Effector memory CD4-positive, alpha-beta T cell (primary cell): ENCODE results near the gene TBC1D9.
"Not testable (repeated sequence)": the region's sequence is repeated elsewhere in the genome, so short reads cannot be mapped to it uniquely, and the experiment has no call there.

ENCODE experiments used
- DNase-seq, 3 donors: peaks; one replicate each; pipeline ENCODE4 v3.0.0-alpha.2; 2020
- H3K27ac ChIP-seq: 2 replicates; pipeline ENCODE4 v1.7.0; 2013; ENCODE audit warnings: mild to moderate bottlenecking, low read length, moderate library complexity; ENCODE audit not compliant: insufficient read depth, poor library complexity, severe bottlenecking
- H3K27me3 ChIP-seq: replicated peaks from 2 replicates; pipeline ENCODE4 v1.7.0; 2013; ENCODE audit warnings: mild to moderate bottlenecking, low read length; ENCODE audit not compliant: insufficient read depth, control insufficient read depth, poor library complexity, severe bottlenecking
- H3K36me3 ChIP-seq: 2 replicates; pipeline ENCODE4 v1.7.0; 2013; ENCODE audit warnings: mild to moderate bottlenecking, low read length, moderate library complexity; ENCODE audit not compliant: control insufficient read depth, insufficient read depth
- H3K4me1 ChIP-seq: 2 replicates; pipeline ENCODE4 v1.7.0; 2013; ENCODE audit warnings: low read length, mild to moderate bottlenecking; ENCODE audit not compliant: control insufficient read depth, insufficient read depth, poor library complexity, severe bottlenecking
- H3K4me3 ChIP-seq: 2 replicates; pipeline ENCODE4 v1.7.0; 2013; ENCODE audit warnings: low read length, low read depth, mild to moderate bottlenecking; ENCODE audit not compliant: insufficient read depth, poor library complexity, severe bottlenecking
- H3K9me3 ChIP-seq: 2 replicates; pipeline ENCODE4 v1.7.0; 2013; ENCODE audit warnings: mild to moderate bottlenecking, low read length, moderate library complexity; ENCODE audit not compliant: control insufficient read depth
- total RNA-seq, 3 donors: gene quantifications; one replicate each; lab custom pipeline; 2026; lab: John Stamatoyannopoulos, UW

TBC1D9 gene
- 0 to 3.1 (median 0.17) reads per million in 3 donors for total RNA-seq

DNA sequence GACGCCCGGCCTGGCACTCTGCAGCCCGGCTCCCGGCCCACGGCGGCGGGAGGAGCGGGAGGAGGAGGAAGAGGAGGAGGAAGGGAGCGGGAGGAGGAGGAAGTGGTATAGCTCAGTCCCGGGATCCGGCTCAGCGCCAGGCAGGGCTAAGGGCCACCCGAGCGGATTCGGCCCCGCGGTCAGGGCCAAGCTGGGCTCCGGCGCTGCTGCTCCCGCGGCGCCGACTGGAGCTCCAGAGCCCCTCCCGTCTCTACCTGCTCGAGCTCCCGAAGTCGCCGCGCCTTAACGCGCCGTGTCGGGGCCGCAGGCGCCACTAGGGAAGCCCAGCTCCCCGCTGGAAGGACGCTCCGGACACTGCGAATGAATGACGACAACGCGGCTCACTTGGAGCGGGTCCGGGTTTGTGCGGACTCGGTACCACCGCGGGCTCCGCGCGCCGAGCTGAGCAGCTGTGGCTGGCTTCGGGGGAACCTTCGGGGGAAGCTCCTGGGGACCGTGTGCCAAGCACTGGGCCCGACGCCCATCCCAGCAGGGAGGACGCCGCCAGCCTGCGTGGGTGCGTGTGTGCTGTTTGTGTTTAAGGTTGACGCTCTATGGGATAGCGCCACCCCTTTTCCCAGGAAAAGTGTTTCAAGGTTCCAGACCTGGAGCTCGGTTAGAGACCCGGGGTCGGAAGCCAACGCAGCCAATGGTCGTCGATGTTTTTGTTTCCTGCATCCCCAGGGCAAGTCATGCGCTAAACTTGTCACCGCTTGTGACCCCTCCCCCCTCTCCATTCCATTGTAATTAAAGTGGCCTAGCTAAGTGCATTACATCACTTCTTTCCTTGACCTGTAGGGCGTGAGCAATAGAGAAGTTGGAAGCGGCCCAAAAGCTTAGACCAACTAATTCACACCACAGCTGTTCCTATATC is at the start of gene TBC1D9:
TBC1D9 (minus strand) TSS at position 67 of the 913 bp plus-strand sequence. CDS start 340 bp downstream, outside the sequence.
- H3K4me1 ChIP-seq = no peaks in the 10 kb centered on the region
- no peaks in the 10 kb centered on the region for H3K36me3 ChIP-seq
- no peak for DNase-seq
- no peaks in the 10 kb centered on the region for H3K9me3 ChIP-seq
- peaks cover 8% of the 10 kb centered on the region for H3K27me3 ChIP-seq
- no peak within 1 kb of the TSS for H3K27ac ChIP-seq
- peak within 1 kb of the TSS; percentile 46 for H3K4me3 ChIP-seq

DNA sequence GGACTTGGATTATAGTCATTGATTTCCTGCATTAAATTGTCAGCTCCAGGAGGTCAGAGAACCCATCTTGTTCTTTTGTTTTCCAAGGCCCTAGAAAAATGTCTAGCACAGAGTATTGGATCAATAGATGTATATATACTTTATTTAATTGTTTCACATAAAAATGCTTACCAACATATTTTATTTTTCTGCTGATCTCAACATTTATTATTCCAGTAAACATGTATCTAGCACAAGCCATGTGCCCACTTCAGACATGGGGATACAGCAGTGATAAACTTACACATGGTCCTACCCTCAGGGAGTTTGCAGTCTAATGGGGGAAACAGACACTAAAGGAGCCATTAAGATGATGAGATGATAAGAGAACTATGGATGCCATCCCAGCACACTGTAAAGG is 49.1 kb upstream of the TBC1D9 start:
- Histone ChIP-seq H3K36me3 (no peaks in the 10 kb centered on the region), H3K27me3 (no peaks in the 10 kb centered on the region), H3K9me3 (no peaks in the 10 kb centered on the region), H3K27ac (no peak overlapping the region), H3K4me1 (no peaks in the 10 kb centered on the region), H3K4me3 (no peak overlapping the region)
- no peak for DNase-seq

DNA sequence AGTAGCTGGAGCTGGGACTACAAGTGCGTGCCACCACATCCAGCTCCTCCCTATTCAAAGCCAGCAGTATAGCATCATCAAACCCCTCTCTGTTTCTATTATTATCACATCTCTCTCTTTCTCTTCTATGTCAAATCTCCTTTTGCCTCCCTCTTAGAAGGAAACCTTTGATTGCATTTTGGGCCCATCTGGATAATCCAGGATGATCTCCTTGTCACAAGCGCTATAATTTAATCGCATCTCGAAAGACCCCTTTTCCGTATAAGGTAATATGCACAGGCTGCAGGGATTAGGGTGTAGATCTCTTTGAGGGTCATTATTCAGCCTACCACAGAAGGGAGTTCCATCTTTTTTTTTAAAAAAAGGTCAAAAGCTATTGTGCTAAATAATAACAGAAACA is 46.4 kb upstream of the TBC1D9 start:
- no peak for DNase-seq
- Histone ChIP-seq H3K36me3 (no peaks in the 10 kb centered on the region), H3K27me3 (no peaks in the 10 kb centered on the region), H3K4me3 (no peak overlapping the region), H3K27ac (no peak overlapping the region), H3K4me1 (no peaks in the 10 kb centered on the region), H3K9me3 (no peaks in the 10 kb centered on the region)

GRCh38 chr4:140800666-140801065 is 44.5 kb upstream of the TBC1D9 start:
- Histone ChIP-seq H3K27ac (no peak overlapping the region), H3K4me1 (no peaks in the 10 kb centered on the region), H3K4me3 (no peak overlapping the region), H3K36me3 (no peaks in the 10 kb centered on the region), H3K27me3 (no peaks in the 10 kb centered on the region), H3K9me3 (no peaks in the 10 kb centered on the region)
- no peak for DNase-seq

- Histone ChIP-seq H3K9me3 (no peaks in the 10 kb centered on the region), H3K4me3 (no peak overlapping the region), H3K27ac (no peak overlapping the region), H3K4me1 (no peaks in the 10 kb centered on the region), H3K27me3 (no peaks in the 10 kb centered on the region), H3K36me3 (no peaks in the 10 kb centered on the region)
- no peak for DNase-seq
These were observed 43.6 kb upstream of the TBC1D9 start for GRCh38 chr4:140799686-140800225.

- H3K4me3 ChIP-seq = no peak overlapping the region
- H3K27ac ChIP-seq = no peak overlapping the region
- H3K36me3 ChIP-seq = no peaks in the 10 kb centered on the region
- no peaks in the 10 kb centered on the region for H3K9me3 ChIP-seq
- DNase-seq = no peak
- no peaks in the 10 kb centered on the region for H3K27me3 ChIP-seq
- H3K4me1 ChIP-seq = no peaks in the 10 kb centered on the region
These were observed 37.1 kb upstream of the TBC1D9 start for GRCh38 chr4:140793291-140793690.

GRCh38 chr4:140790765-140791164 is 34.6 kb upstream of the TBC1D9 start:
- no peak for DNase-seq

GRCh38 chr4:140790171-140790570 is 34.0 kb upstream of the TBC1D9 start:
- Histone ChIP-seq H3K27ac (no peak overlapping the region), H3K4me3 (no peak overlapping the region), H3K9me3 (no peaks in the 10 kb centered on the region), H3K4me1 (no peaks in the 10 kb centered on the region), H3K36me3 (no peaks in the 10 kb centered on the region), H3K27me3 (no peaks in the 10 kb centered on the region)
- no peak for DNase-seq

More at GRCh38 chr4:140790765-140791164, 34.6 kb upstream of the TBC1D9 start:
- no peak overlapping the region for H3K27ac ChIP-seq
- H3K36me3 ChIP-seq = no peaks in the 10 kb centered on the region
- no peaks in the 10 kb centered on the region for H3K4me1 ChIP-seq
- H3K4me3 ChIP-seq = no peak overlapping the region
- no peaks in the 10 kb centered on the region for H3K27me3 ChIP-seq
- H3K9me3 ChIP-seq = no peaks in the 10 kb centered on the region

DNA sequence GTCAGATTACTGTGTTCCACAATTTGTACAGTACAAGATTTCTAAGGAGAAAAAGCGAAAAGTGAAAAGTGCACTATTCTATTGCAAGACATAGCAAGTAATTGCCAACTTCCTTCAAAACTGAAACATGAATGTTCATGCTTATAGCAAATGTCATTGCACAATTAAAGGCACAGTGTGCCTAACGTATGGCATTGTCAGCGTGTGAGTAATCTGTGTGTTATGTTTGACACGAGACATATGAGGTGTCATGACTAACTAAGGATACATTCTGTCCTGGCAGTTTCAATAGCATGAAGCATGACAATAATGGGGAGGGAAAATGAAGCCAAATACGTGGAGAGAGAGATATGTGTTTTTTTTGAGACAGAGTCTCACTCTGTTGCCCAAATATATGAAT is 33.6 kb upstream of the TBC1D9 start:
- no peaks in the 10 kb centered on the region for H3K4me1 ChIP-seq
- no peaks in the 10 kb centered on the region for H3K36me3 ChIP-seq
- no peak for DNase-seq
- H3K9me3 ChIP-seq = no peaks in the 10 kb centered on the region
- H3K27ac ChIP-seq = no peak overlapping the region
- no peaks in the 10 kb centered on the region for H3K27me3 ChIP-seq
- H3K4me3 ChIP-seq = no peak overlapping the region

GRCh38 chr4:140782787-140783186 is 26.6 kb upstream of the TBC1D9 start:
- not testable (repeated sequence) for H3K36me3 ChIP-seq, H3K27me3 ChIP-seq, H3K9me3 ChIP-seq, DNase-seq, H3K27ac ChIP-seq, H3K4me3 ChIP-seq, H3K4me1 ChIP-seq
